WI38 (cell line): ENCODE results near the gene S100A7A.

Experiments
- H3K4me3 ChIP-seq: 2 replicates; pipeline ENCODE4 v1.5.1; 2011; ENCODE audit warnings: low read depth, mild to moderate bottlenecking, control low read depth, low read length
- TF ChIP-seq, protein P1 (sequence below): IDR thresholded peaks from 2 replicates; pipeline ENCODE4 v1.5.1; 2012; ENCODE audit warnings: low read depth, mild to moderate bottlenecking, control low read depth, low read length

Gene S100A7A

DNA sequence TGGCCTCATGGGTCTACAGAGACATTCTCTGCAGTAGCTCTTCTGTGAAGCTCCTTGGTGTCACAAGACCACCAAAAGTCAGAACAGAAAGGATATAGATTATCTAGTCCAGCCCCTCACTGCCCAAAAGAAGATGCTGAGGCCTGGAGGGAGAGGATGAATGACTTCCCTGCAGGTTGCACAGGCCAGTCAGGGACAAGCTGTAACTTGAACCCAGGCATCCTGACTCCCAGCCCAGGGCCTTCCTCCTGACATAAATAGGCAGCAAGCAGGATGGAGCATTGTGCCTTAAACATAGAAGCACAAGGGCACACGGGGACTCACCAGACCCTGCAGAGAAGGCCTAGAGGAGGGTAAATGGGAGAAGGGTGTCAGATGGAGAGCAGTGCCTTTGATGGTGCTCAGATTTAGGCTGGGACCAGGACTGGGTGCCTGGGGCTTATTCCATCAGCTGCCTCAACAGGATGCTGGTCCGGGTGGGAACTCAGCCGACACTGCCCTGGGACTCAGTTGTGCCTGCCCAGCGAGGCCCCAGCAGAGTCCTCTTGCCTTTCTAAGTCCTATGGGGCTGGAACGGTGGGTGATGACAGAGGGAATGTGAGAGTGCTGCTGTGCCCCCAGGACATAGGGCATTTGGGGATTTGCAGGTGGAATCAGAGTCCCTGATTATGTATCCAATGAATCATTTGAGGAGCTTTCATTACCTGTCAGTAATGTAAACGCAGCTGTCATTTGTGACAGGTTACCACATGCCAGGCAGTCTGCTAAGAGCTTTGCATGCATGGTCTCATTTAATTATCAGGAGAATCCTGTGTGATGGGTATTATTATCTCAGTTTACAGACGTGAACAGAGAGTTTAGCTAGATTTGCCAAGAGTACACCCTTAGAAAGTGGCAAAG, 13.2 kb downstream of the S100A7A start:
- TF ChIP-seq, protein P1, sequence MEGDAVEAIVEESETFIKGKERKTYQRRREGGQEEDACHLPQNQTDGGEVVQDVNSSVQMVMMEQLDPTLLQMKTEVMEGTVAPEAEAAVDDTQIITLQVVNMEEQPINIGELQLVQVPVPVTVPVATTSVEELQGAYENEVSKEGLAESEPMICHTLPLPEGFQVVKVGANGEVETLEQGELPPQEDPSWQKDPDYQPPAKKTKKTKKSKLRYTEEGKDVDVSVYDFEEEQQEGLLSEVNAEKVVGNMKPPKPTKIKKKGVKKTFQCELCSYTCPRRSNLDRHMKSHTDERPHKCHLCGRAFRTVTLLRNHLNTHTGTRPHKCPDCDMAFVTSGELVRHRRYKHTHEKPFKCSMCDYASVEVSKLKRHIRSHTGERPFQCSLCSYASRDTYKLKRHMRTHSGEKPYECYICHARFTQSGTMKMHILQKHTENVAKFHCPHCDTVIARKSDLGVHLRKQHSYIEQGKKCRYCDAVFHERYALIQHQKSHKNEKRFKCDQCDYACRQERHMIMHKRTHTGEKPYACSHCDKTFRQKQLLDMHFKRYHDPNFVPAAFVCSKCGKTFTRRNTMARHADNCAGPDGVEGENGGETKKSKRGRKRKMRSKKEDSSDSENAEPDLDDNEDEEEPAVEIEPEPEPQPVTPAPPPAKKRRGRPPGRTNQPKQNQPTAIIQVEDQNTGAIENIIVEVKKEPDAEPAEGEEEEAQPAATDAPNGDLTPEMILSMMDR, result no peak
- no peak overlapping the region for H3K4me3 ChIP-seq

DNA sequence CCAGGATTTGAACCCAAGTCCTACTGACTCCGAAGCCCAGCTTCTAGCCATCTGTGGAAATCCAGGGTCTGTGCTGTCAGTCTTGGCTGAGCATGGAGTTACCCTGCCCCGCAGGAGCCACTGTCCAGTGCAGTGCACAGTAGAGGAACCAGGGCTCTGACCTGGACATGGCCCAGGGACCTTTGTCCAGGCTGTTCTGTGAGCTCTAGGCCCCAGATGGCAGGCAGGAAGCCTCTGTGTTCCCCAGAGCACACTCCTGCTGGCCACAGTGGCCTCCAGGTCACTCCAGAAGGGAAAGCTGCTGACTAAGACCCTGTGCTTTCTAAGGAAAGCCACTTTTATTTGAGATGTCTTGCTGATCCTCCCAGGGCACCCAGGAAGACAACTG, 13.8 kb downstream of the S100A7A start:
- H3K4me3 ChIP-seq, result no peak overlapping the region
- TF ChIP-seq, protein P1, result no peak

GRCh38 chr1:153430561-153430960, 14.2 kb downstream of the S100A7A start:
- H3K4me3 ChIP-seq, result no peak overlapping the region
- TF ChIP-seq, protein P1, result no peak

- H3K4me3 ChIP-seq, result no peak overlapping the region
- TF ChIP-seq, protein P1, result no peak
Observed at GRCh38 chr1:153431002-153431401, 14.7 kb downstream of the S100A7A start.

- no peak overlapping the region for H3K4me3 ChIP-seq
- TF ChIP-seq, protein P1, result no peak
Observed at GRCh38 chr1:153431427-153431826, 15.1 kb downstream of the S100A7A start.

- H3K4me3 ChIP-seq, result no peak overlapping the region
- TF ChIP-seq, protein P1, result no peak
Observed at GRCh38 chr1:153431928-153432327, 15.6 kb downstream of the S100A7A start.

DNA sequence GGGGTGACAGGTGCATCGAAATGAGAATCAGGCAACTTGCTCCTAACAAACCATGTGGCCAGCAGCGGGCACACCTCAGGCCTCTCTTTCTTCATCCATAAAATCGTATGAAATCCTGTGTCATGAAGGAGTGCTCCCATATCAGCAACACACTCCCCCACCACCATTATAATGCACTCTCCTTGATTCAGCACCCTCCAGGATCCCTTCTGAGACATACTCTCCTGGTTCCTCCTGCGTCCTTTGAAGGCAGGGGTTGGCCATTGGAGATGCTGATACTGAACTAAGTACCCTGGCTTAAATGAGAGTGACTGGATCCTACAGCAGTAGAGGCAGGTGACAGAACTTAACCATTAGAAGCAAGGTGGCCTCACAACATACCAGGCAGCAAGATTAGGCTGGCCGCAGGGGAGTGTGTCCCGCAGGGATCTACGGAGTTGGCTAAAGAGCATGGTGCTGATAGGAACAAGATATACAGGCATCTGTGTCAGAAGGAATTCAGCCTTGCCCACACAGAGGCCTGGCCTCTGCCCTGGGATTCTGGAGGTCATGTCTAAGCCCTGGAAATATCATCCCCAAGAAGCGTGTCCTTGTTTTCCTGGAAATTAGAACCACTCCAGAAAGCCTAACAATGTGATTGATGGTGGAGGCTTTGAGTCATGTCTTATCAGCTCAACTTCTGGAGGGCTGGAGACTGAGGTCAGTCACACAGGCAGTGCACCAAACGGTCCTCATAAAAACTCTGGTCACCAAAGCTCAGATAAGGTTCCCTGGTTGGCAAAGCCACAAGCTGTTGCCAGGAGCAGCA, 16.8 kb downstream of the S100A7A start:
- TF ChIP-seq, protein P1, result no peak
- no peak overlapping the region for H3K4me3 ChIP-seq
